Stimulated activated CD8-positive, alpha-beta memory T cell treated with anti-CD3 and anti-CD28 coated beads, Interleukin-15, amount 100 ng/mL, for 48 hours (primary cell): ENCODE results near the gene FAM81B.

Experiments used
- DNase-seq, 2 donors: peaks; one replicate each; pipeline ENCODE4 v3.0.0-alpha.2; 2020; ENCODE audit warnings: low read depth in 2 of 2

FAM81B gene

GRCh38 chr5:95471487-95471886 is 80.3 kb downstream of the FAM81B start:
- no peak for DNase-seq

DNA sequence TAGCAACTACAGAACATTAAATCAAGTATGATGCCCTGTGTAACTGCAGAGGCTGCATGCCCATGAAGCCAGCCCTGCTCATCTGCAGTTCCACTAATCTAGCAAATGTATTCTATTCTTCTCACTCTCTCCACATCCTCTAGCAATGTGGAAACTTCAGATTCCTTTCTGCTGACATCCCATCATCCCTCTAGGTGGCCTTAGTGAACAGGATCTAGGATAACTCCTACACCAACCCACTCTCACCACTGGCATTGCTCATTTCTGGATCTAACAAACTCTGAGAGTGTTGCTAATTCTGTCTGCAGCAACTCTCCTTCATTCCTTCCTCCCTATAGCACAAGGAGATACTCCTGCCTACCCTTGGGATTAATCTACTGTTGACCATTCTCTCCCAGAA is 80.8 kb downstream of the FAM81B start:
- no peak for DNase-seq

GRCh38 chr5:95484421-95484820 is 93.3 kb downstream of the FAM81B start:
- DNase-seq = no peak

- DNase-seq = no peak
These were observed 95.0 kb downstream of the FAM81B start for GRCh38 chr5:95486191-95486590.

GRCh38 chr5:95487880-95488279 is 96.7 kb downstream of the FAM81B start:
- no peak for DNase-seq
